Loucy (cell line): ENCODE data around the gene CPOX.
A peak's percentile ranks its signal among the peaks of the same experiment; 100 is the strongest.

Experiments used
- H2AFZ ChIP-seq: fragments of 200-600 bp; sonication (generic); 2 replicates; pipeline ENCODE4 v1.6.0; 2016; ENCODE audit warnings: antibody characterized with exemption, mild to moderate bottlenecking, low read length, moderate library complexity
- H3F3A ChIP-seq: fragments of 200-600 bp; 2 replicates; pipeline ENCODE4 v1.6.0; 2016; ENCODE audit warnings: antibody characterized with exemption, low read depth, mild to moderate bottlenecking
- H3K27me3 ChIP-seq: fragments of 200-600 bp; sonication (generic); 2 replicates; pipeline ENCODE4 v1.6.1; 2014; ENCODE audit warnings: low read length, mild to moderate bottlenecking; ENCODE audit not compliant: insufficient read depth, poor library complexity, severe bottlenecking
- H3K36me3 ChIP-seq: fragments of 200-600 bp; sonication (generic); 2 replicates; pipeline ENCODE4 v1.6.1; 2016; ENCODE audit warnings: low read length; ENCODE audit not compliant: insufficient read depth
- H3K4me1 ChIP-seq: fragments of 200-600 bp; sonication (generic); 2 replicates; pipeline ENCODE4 v1.5.1; 2014; ENCODE audit warnings: low read length, mild to moderate bottlenecking; ENCODE audit not compliant: insufficient read depth, poor library complexity, severe bottlenecking
- H3K4me2 ChIP-seq: fragments of 200-600 bp; sonication (generic); 2 replicates; pipeline ENCODE4 v1.6.0; 2014; ENCODE audit warnings: antibody characterized with exemption, low read length, low read depth, mild to moderate bottlenecking; ENCODE audit not compliant: poor library complexity, severe bottlenecking
- H3K4me3 ChIP-seq: fragments of 200-600 bp; sonication (generic); 2 replicates; pipeline ENCODE4 v1.5.1; 2014; ENCODE audit warnings: low read length, mild to moderate bottlenecking, mixed read lengths; ENCODE audit not compliant: poor library complexity, severe bottlenecking
- H3K79me2 ChIP-seq: fragments of 200-600 bp; sonication (generic); 2 replicates; pipeline ENCODE4 v1.6.1; 2014; ENCODE audit warnings: low read length; ENCODE audit not compliant: insufficient read depth
- H3K9ac ChIP-seq: fragments of 200-600 bp; sonication (generic); 2 replicates; pipeline ENCODE4 v1.6.0; 2014; ENCODE audit warnings: mild to moderate bottlenecking, low read depth, low read length, moderate library complexity; ENCODE audit not compliant: poor library complexity, severe bottlenecking
- H3K9me2 ChIP-seq: fragments of 200-600 bp; sonication (generic); replicated peaks from 2 replicates; pipeline ENCODE4 v1.6.1; 2016; ENCODE audit warnings: low read depth, low read length, mixed read lengths
- H3K9me3 ChIP-seq: fragments of 200-600 bp; sonication (generic); 2 replicates; pipeline ENCODE4 v1.6.1; 2014; ENCODE audit warnings: mild to moderate bottlenecking, antibody characterized with exemption, low read length, low read depth; ENCODE audit not compliant: insufficient read depth
- H4K20me1 ChIP-seq: fragments of 200-600 bp; sonication (generic); 2 replicates; pipeline ENCODE4 v1.6.0; 2014; ENCODE audit warnings: antibody characterized with exemption, low read length, mild to moderate bottlenecking; ENCODE audit not compliant: insufficient read depth, poor library complexity, severe bottlenecking
- EZH2phosphoT487 ChIP-seq: fragments of 200-600 bp; IDR thresholded peaks from 2 replicates; pipeline ENCODE4 v1.6.1; 2018; ENCODE audit warnings: antibody characterized with exemption, mild to moderate bottlenecking, moderate library complexity, borderline replicate concordance
- TF ChIP-seq, protein P1 (sequence below): fragments of 200-600 bp; sonication (generic); conservative IDR thresholded peaks from 2 replicates; pipeline ENCODE4 v1.5.1; 2014; ENCODE audit warnings: mild to moderate bottlenecking, antibody characterized with exemption, low read length

The CPOX gene

GRCh38 chr3:98565237-98565643 is 28.2 kb downstream of the CPOX start:
- no peaks in the 10 kb centered on the region for H3K27me3 ChIP-seq
- H3K9ac ChIP-seq = no peak overlapping the region
- no peaks in the 10 kb centered on the region for H3K36me3 ChIP-seq
- H3F3A ChIP-seq = no peaks in the 10 kb centered on the region
- H3K4me2 ChIP-seq = peak overlapping the region; percentile 37
- H3K79me2 ChIP-seq = no peaks in the 10 kb centered on the region
- no peak overlapping the region for H2AFZ ChIP-seq
- peak overlapping the region; percentile 41 for H3K4me3 ChIP-seq
- no peaks in the 10 kb centered on the region for H3K9me2 ChIP-seq
- H3K9me3 ChIP-seq = no peaks in the 10 kb centered on the region
- TF ChIP-seq, protein P1, sequence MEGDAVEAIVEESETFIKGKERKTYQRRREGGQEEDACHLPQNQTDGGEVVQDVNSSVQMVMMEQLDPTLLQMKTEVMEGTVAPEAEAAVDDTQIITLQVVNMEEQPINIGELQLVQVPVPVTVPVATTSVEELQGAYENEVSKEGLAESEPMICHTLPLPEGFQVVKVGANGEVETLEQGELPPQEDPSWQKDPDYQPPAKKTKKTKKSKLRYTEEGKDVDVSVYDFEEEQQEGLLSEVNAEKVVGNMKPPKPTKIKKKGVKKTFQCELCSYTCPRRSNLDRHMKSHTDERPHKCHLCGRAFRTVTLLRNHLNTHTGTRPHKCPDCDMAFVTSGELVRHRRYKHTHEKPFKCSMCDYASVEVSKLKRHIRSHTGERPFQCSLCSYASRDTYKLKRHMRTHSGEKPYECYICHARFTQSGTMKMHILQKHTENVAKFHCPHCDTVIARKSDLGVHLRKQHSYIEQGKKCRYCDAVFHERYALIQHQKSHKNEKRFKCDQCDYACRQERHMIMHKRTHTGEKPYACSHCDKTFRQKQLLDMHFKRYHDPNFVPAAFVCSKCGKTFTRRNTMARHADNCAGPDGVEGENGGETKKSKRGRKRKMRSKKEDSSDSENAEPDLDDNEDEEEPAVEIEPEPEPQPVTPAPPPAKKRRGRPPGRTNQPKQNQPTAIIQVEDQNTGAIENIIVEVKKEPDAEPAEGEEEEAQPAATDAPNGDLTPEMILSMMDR = no peak
- no peak for TF ChIP-seq EZH2phosphoT487
- H3K4me1 ChIP-seq = peaks cover 43% of the 10 kb centered on the region
- H4K20me1 ChIP-seq = no peaks in the 10 kb centered on the region

DNA sequence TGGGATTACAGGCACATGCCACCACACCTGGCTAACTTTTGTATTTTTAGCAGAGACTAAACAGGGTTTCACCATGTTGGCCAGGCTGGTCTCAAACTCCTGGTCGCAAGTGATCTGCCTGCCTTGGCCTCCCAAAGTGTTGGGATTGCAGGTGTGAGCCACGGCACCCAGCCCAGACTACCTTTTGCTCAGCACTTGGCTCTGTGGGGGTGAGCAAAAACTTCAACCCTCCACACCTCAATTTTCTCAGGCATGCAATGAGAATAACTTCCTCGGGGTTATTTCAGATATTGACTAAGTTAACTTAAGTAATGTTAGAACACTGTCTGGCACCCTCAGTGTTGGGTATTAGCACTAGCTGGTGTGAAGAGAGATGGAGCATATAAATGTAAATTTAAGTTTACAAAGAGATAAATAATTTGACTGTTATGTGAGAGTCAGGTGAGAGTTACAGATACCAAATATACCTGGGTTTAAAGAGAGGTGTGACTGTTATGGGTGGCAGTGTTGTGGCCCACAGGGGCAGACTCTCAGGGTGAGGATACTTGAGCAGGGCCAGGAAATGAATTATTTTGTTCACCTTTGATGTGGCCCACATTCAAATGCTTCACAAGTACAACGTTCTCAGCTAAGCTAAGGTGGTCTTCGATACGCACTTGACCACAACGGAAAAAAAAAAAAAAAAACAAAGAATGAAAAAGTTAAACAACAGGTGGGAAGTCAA is 29.0 kb downstream of the CPOX start:
- Histone ChIP-seq H3K9me3 (no peaks in the 10 kb centered on the region), H3K9ac (no peak overlapping the region), H3K9me2 (no peaks in the 10 kb centered on the region), H3K4me2 (peak overlapping the region; percentile 37), H3K79me2 (no peaks in the 10 kb centered on the region), H4K20me1 (no peaks in the 10 kb centered on the region), H3F3A (no peaks in the 10 kb centered on the region), H3K27me3 (no peaks in the 10 kb centered on the region), H2AFZ (no peak overlapping the region), H3K36me3 (no peaks in the 10 kb centered on the region), H3K4me3 (peak overlapping the region; percentile 41), H3K4me1 (peaks cover 43% of the 10 kb centered on the region)
- no peak for TF ChIP-seq EZH2phosphoT487
- TF ChIP-seq, protein P1 = no peak

DNA sequence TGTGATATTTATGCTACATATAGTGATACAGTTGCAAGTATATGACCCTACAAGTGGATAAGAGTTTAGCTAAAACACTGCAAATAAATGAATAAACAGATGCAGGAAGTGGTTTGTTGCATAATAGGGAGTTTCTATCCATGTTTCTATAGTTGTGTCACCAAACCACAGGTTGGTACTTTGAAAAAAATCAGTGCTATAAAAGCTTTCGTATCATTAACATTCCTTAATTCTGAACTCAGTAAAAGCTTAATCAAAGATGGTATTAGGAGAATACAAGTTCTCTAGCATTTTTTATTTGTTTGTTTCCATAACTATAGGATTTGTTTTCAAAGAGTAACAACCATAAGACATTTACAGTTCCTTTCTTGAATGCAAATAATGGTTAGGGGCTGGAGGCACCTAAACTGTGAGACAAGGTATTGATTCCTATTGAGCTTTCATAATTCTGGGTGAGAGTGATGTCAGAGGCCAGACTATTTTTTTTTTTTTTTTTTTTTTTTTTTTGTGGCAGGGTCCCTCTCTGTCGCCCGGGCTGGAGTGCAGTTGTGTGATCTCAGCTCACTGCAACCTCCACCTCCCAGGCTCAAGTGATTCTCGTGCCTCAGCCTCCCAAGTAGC is 29.6 kb downstream of the CPOX start:
- H3K4me3 ChIP-seq = no peak overlapping the region

More for the DNA sequence above, 29.6 kb downstream of the CPOX start:
- H3K9me3 ChIP-seq = no peaks in the 10 kb centered on the region
- H3F3A ChIP-seq = no peaks in the 10 kb centered on the region
- H3K36me3 ChIP-seq = no peaks in the 10 kb centered on the region
- H3K4me2 ChIP-seq = peak overlapping the region; percentile 37
- no peaks in the 10 kb centered on the region for H4K20me1 ChIP-seq
- no peak for TF ChIP-seq EZH2phosphoT487
- TF ChIP-seq, protein P1 = no peak
- H3K4me1 ChIP-seq = peaks cover 43% of the 10 kb centered on the region
- no peaks in the 10 kb centered on the region for H3K79me2 ChIP-seq
- H3K27me3 ChIP-seq = no peaks in the 10 kb centered on the region
- no peaks in the 10 kb centered on the region for H3K9me2 ChIP-seq
- H2AFZ ChIP-seq = no peak overlapping the region
- no peak overlapping the region for H3K9ac ChIP-seq
